Upper lobe of left lung (tissue), 6 donors: ENCODE measurements around the gene ENOPH1. TPM values are rescaled to one million over a fixed set of nuclear protein-coding genes. Genes with fewer than 3 reads are reported as not detected.

ENCODE experiments used
- ATAC-seq, 2 donors: fragments of 200-7000 bp; cut with Tn5 transposase; one replicate each; pipeline ENCODE4 v1.9.1; 2022; ENCODE audit warnings: mild to moderate bottlenecking in 2 of 2, moderate library complexity in 2 of 2; ENCODE audit not compliant: low FRiP score in 2 of 2
- DNase-seq, 2 donors: peaks; one replicate each; pipeline ENCODE4 v3.0.0-alpha.2; 2019 to 2020
- H3K27ac ChIP-seq, 4 donors: fragments of 200-600 bp; sonication (generic); one replicate each; pipeline ENCODE4 v1.5.1; 2016 to 2019
- H3K27me3 ChIP-seq, 4 donors: fragments of 200-600 bp; sonication (generic); one replicate each; pipeline ENCODE4 v1.5.1; 2017 to 2019
- H3K36me3 ChIP-seq, 4 donors: fragments of 200-600 bp; sonication (generic); one replicate each; pipeline ENCODE4 v1.5.1; 2016 to 2019
- H3K4me1 ChIP-seq, 4 donors: fragments of 200-600 bp; sonication (generic); one replicate each; pipeline ENCODE4 v1.5.1; 2018 to 2019
- H3K4me3 ChIP-seq, 4 donors: fragments of 200-600 bp; sonication (generic); one replicate each; pipeline ENCODE4 v1.5.1; 2017 to 2019; ENCODE audit warnings: mild to moderate bottlenecking in 2 of 4, moderate library complexity in 1 of 4
- H3K9me3 ChIP-seq, 4 donors: fragments of 200-600 bp; sonication (generic); one replicate each; pipeline ENCODE4 v1.5.1; 2018 to 2019
- CTCF ChIP-seq, 6 experiments: fragments of 450-650 bp in 4 of 6; fragments of 200-600 bp in 2 of 6; sonication (generic) in 2 of 6; IDR thresholded peaks; one replicate each; pipeline ENCODE4 v1.5.1; 2016 to 2019; ENCODE audit warnings: antibody characterized with exemption in 6 of 6
- EP300 ChIP-seq, 4 donors: sonication (generic); formaldehyde crosslinking; IDR thresholded peaks; one replicate each; pipeline ENCODE4 v1.5.1; 2017; ENCODE audit warnings: antibody characterized with exemption in 4 of 4, control low read depth in 2 of 4
- POLR2A ChIP-seq, 4 donors: fragments of 450-650 bp; IDR thresholded peaks; one replicate each; pipeline ENCODE4 v1.5.1; 2016 to 2017; ENCODE audit warnings: antibody characterized with exemption in 4 of 4, mild to moderate bottlenecking in 2 of 4
- POLR2AphosphoS5 ChIP-seq, 2 donors: sonication (generic); formaldehyde crosslinking; IDR thresholded peaks; one replicate each; pipeline ENCODE4 v1.5.1; 2017; ENCODE audit warnings: antibody characterized with exemption in 2 of 2
- WGBS, 2 donors: methylation state at CpG; one replicate each; pipeline ENCODE4 v1.1.5; 2017 to 2018; 5-methylcytosine and 5-hydroxymethylcytosine counted together
- total RNA-seq, 6 donors: library from RNA; depleted of rRNA in 4 of 6; stranded (reverse); fragments of >200 nt in 4 of 6; gene quantifications; one replicate each; pipeline versions ENCODE4 v1.1.0 to v1.2.1, GENCODE V29; 2016 to 2021
- donor health status: DM: no; HTN: no; CAD: no; lungs with moderate emphysema.
- donor health status: DM: no; HTN: yes; CAD: no; lungs with severe emphysema.

The ENOPH1 gene
- total RNA-seq, 6 donors from 2014 or later, result 8.4 to 29.9 (median 25.8) TPM

GRCh38 chr4:82423245-82424054 is 6.9 kb upstream of the ENOPH1 start:
- Histone ChIP-seq H3K4me1 (peaks cover 21 to 26% (median 24%) of the 10 kb centered on the region in 4 donors), H3K27ac (no peak overlapping the region), H3K36me3 (peaks cover 19 to 53% (median 37%) of the 10 kb centered on the region in 4 donors), H3K4me3 (no peak overlapping the region), H3K9me3 (no peaks in the 10 kb centered on the region), H3K27me3 (no peaks in the 10 kb centered on the region)
- no peak for ATAC-seq
- TF ChIP-seq CTCF (IDR thresholded peaks at IDR 0.05) (no peak), EP300 (IDR thresholded peaks at IDR 0.05) (no peak), POLR2AphosphoS5 (IDR thresholded peaks at IDR 0.05) (no peak), POLR2A (IDR thresholded peaks at IDR 0.05) (no peak)
- 88 to 92% methylated on average over 7 of the region's 7 CpGs for WGBS, 2 donors
- DNase-seq, result no peak

GRCh38 chr4:82425478-82425877 is 4.9 kb upstream of the ENOPH1 start:
- peaks cover 19 to 53% (median 37%) of the 10 kb centered on the region in 4 donors for H3K36me3 ChIP-seq
- 83 to 91% methylated on average over 10 of the region's 10 CpGs for WGBS, 2 donors
- ATAC-seq (no peak), DNase-seq (no peak)
- H3K4me1 ChIP-seq, result peaks cover 21 to 26% (median 24%) of the 10 kb centered on the region in 4 donors
- no peaks in the 10 kb centered on the region for H3K27me3 ChIP-seq
- TF ChIP-seq POLR2AphosphoS5 (IDR thresholded peaks at IDR 0.05) (no peak), EP300 (IDR thresholded peaks at IDR 0.05) (no peak), POLR2A (IDR thresholded peaks at IDR 0.05) (no peak), CTCF (IDR thresholded peaks at IDR 0.05) (no peak)
- no peak overlapping the region for H3K27ac ChIP-seq
- H3K4me3 ChIP-seq, result no peak overlapping the region
- H3K9me3 ChIP-seq, result no peaks in the 10 kb centered on the region

- H3K4me1 ChIP-seq, result peaks cover 33 to 47% (median 37%) of the 10 kb centered on the region in 4 donors
- no peak for TF ChIP-seq POLR2A (IDR thresholded peaks at IDR 0.05)
- TF ChIP-seq EP300 (IDR thresholded peaks at IDR 0.05), result no peak
- no peak for TF ChIP-seq CTCF (IDR thresholded peaks at IDR 0.05)
- no peak for TF ChIP-seq POLR2AphosphoS5 (IDR thresholded peaks at IDR 0.05)
- 1 to 2% methylated on average over 14 of the region's 14 CpGs for WGBS, 2 donors
Observed at GRCh38 chr4:82428526-82428968, 1.8 kb upstream of the ENOPH1 start.

GRCh38 chr4:82428969-82429727 is 1.2 kb upstream of the ENOPH1 start:
- 1% methylated on average over 47 to 74 of the region's 83 CpGs for WGBS, 2 donors
- ATAC-seq (peak; percentile 93 to 97), DNase-seq (peak; percentile 90 to 100)
- peak overlapping the region; percentile 86 to 91 (median 88) for H3K4me3 ChIP-seq
- no peak for TF ChIP-seq EP300 (IDR thresholded peaks at IDR 0.05)
- peak; percentile 99 for TF ChIP-seq CTCF (IDR thresholded peaks at IDR 0.05)
- peak; percentile 31 to 91 (median 70) for TF ChIP-seq POLR2A (IDR thresholded peaks at IDR 0.05)
- peak; percentile 81 to 91 for TF ChIP-seq POLR2AphosphoS5 (IDR thresholded peaks at IDR 0.05)
- peaks cover 33 to 47% (median 37%) of the 10 kb centered on the region in 4 donors for H3K4me1 ChIP-seq
- peaks cover 15 to 32% (median 22%) of the 10 kb centered on the region in 4 donors for H3K36me3 ChIP-seq
- H3K27me3 ChIP-seq, result no peaks in the 10 kb centered on the region
- peak overlapping the region; percentile 96 to 99 (median 96) for H3K27ac ChIP-seq
- no peaks in the 10 kb centered on the region for H3K9me3 ChIP-seq

More at GRCh38 chr4:82428526-82428968, 1.8 kb upstream of the ENOPH1 start:
- H3K4me3 ChIP-seq, result peak overlapping the region; percentile 86 to 91 (median 88)
- no peak for ATAC-seq
- DNase-seq, result no peak
- peaks cover 19 to 38% (median 28%) of the 10 kb centered on the region in 4 donors for H3K36me3 ChIP-seq
- no peaks in the 10 kb centered on the region for H3K9me3 ChIP-seq
- H3K27me3 ChIP-seq, result no peaks in the 10 kb centered on the region
- H3K27ac ChIP-seq, result peak overlapping the region; percentile 96 to 99 (median 96)
